ENCODE measurements around the gene ZIC2. TPM values are rescaled to one million over a fixed set of nuclear protein-coding genes. Genes with fewer than 3 reads are reported as not detected.

Gene ZIC2
- total and polyA plus RNA-seq, 2 of the 8 experiments (the other 6 are each of a cell fraction or from before 2014, with no cell fraction given), result 53.2 to 372 TPM

DNA sequence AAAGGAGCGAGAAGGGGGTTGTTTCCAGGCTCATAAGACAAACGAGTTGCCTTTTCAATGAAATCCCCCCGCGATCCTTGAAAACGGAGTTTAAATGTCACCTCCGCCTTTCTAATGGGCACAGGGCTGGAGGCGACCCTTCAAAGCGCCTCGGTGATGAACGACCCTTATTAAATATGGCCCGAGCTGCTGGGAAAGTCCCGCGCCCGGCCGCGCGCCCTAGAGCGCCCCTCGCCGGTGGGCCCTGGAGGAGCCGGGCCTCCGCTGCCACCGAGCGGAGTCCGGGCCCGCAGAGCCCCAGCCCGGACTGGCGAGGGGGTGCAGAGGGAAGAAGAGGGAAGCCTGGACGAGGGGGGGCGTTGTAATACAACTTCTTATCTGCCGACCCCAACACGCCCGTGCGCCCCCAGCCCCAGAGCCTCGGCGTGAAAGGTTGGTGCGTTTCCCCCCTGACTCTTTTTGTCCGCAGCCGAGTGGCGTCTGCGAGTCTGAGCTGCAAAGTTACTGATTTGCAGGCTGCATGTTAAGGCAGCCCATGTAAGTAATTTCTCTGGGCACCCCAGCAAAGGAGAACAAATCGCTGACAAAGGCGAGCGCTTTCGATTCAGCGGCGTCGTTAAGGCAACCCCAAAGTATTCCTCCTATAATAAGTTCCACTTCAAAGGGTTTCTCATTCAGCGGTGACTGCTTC is 21.9 kb upstream of the ZIC2 start (continued):
- TF ChIP-seq, protein P1, sequence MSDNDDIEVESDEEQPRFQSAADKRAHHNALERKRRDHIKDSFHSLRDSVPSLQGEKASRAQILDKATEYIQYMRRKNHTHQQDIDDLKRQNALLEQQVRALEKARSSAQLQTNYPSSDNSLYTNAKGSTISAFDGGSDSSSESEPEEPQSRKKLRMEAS (IDR thresholded peaks at IDR 0.05), result 0 out of 2 replicates have a peak, but pooled peaks have one; percentile 11
- TF ChIP-seq RAD21 (IDR thresholded peaks at IDR 0.05 in 1 of 2, conservative IDR thresholded peaks at IDR 0.05 in 1 of 2; ENCODE audit: low read depth in 2 of 2, low read length in 2 of 2) (peak; percentile 49 to 66), ASH2L (IDR thresholded peaks at IDR 0.05; ENCODE audit: low read length) (peak; percentile 57), SIN3A (conservative IDR thresholded peaks at IDR 0.05 in 1 of 2, IDR thresholded peaks at IDR 0.05 in 1 of 2; ENCODE audit: low read depth in 1 of 2, low read length in 2 of 2) (0 out of 4 replicates have a peak, but pooled peaks of 1 of the 2 experiments have one; percentile 58), HDAC2 (IDR thresholded peaks at IDR 0.05; ENCODE audit: borderline replicate concordance in 1 of 2, low read depth in 2 of 2, low read length in 2 of 2) (no peak; a peak in 1 of 4 replicates), KDM4A (IDR thresholded peaks at IDR 0.05; ENCODE audit: low read depth, low read length, severe bottlenecking) (peak; percentile 32), BACH1 (IDR thresholded peaks at IDR 0.05; ENCODE audit: low read length) (no peak)
